DND-41 (cell line): ENCODE measurements around the gene COA7.

ENCODE experiments used
- ATAC-seq: fragments of 200-7000 bp; cut with Tn5 transposase; 3 replicates; pipeline ENCODE4 v1.9.1; 2021; ENCODE audit warnings: low read depth; ENCODE audit not compliant: insufficient read depth
- DNase-seq: peaks from one replicate; pipeline ENCODE4 v3.0.0-alpha.2; 2020
- H2AFZ ChIP-seq: 2 replicates; pipeline ENCODE4 v1.6.0; 2012; ENCODE audit warnings: low read depth, low read length
- H3K27ac ChIP-seq: 2 replicates; pipeline ENCODE4 v1.5.1; 2012; ENCODE audit warnings: low read length, inconsistent platforms
- H3K27me3 ChIP-seq: fragments of 200-600 bp; sonication (generic); 2 replicates; pipeline ENCODE4 v1.6.0; 2012; ENCODE audit warnings: low read length, mild to moderate bottlenecking, inconsistent platforms; ENCODE audit not compliant: insufficient read depth, poor library complexity
- H3K36me3 ChIP-seq: 2 replicates; pipeline ENCODE4 v1.5.1; 2012; ENCODE audit warnings: low read length, inconsistent platforms; ENCODE audit not compliant: insufficient read depth
- H3K4me1 ChIP-seq: 2 replicates; pipeline ENCODE4 v1.5.1; 2012; ENCODE audit warnings: mild to moderate bottlenecking, low read length; ENCODE audit not compliant: insufficient read depth
- H3K4me2 ChIP-seq: 2 replicates; pipeline ENCODE4 v1.6.0; 2012; ENCODE audit warnings: mild to moderate bottlenecking, moderate library complexity, low read length, inconsistent platforms; ENCODE audit not compliant: insufficient read depth
- H3K4me3 ChIP-seq, 2 experiments: fragments of 200-600 bp in 1 of 2; shearing (Covaris generic) in 1 of 2; 2 replicates each; pipeline ENCODE4 v1.5.1; 2012 to 2016; ENCODE audit warnings: inconsistent platforms in 2 of 2, low read length in 2 of 2, mild to moderate bottlenecking in 2 of 2, low read depth in 1 of 2, moderate library complexity in 1 of 2
- H3K79me2 ChIP-seq: 2 replicates; pipeline ENCODE4 v1.6.0; 2012; ENCODE audit warnings: low read length, inconsistent platforms; ENCODE audit not compliant: insufficient read depth
- H3K9ac ChIP-seq: 2 replicates; pipeline ENCODE4 v1.6.0; 2012; ENCODE audit warnings: low read depth, mild to moderate bottlenecking, inconsistent platforms, low read length, moderate library complexity
- H3K9me3 ChIP-seq: 2 replicates; pipeline ENCODE4 v1.5.1; 2012; ENCODE audit warnings: low read length, moderate library complexity, mild to moderate bottlenecking, inconsistent platforms; ENCODE audit not compliant: insufficient read depth, severe bottlenecking
- H4K20me1 ChIP-seq: 2 replicates; pipeline ENCODE4 v1.6.0; 2012; ENCODE audit warnings: low read length; ENCODE audit not compliant: insufficient read depth
- EZH2 ChIP-seq: IDR thresholded peaks from 3 replicates; pipeline ENCODE4 v1.6.1; 2012; ENCODE audit warnings: borderline replicate concordance, low read depth, mild to moderate bottlenecking, moderate library complexity, low read length, inconsistent platforms; ENCODE audit not compliant: severe bottlenecking
- TF ChIP-seq, protein P1 (sequence below): IDR thresholded peaks from 2 replicates; pipeline ENCODE4 v1.5.1; 2012; ENCODE audit warnings: borderline replicate concordance, low read length, moderate library complexity, mild to moderate bottlenecking; ENCODE audit not compliant: poor library complexity, severe bottlenecking; ENCODE audit errors: extremely low read depth

Gene COA7

GRCh38 chr1:52677076-52677806, 20.9 kb downstream of the COA7 start:
- Histone ChIP-seq H3K27ac (no peak overlapping the region), H3K4me3 (no peak overlapping the region), H2AFZ (no peak overlapping the region), H3K79me2 (no peaks in the 10 kb centered on the region), H3K4me1 (peaks cover 13% of the 10 kb centered on the region), H4K20me1 (no peaks in the 10 kb centered on the region), H3K4me2 (no peak overlapping the region), H3K9ac (no peak overlapping the region), H3K36me3 (no peaks in the 10 kb centered on the region), H3K9me3 (no peaks in the 10 kb centered on the region), H3K27me3 (no peaks in the 10 kb centered on the region)
- ATAC-seq, result no peak
- DNase-seq, result no peak
- TF ChIP-seq EZH2, result no peak
- TF ChIP-seq, protein P1, sequence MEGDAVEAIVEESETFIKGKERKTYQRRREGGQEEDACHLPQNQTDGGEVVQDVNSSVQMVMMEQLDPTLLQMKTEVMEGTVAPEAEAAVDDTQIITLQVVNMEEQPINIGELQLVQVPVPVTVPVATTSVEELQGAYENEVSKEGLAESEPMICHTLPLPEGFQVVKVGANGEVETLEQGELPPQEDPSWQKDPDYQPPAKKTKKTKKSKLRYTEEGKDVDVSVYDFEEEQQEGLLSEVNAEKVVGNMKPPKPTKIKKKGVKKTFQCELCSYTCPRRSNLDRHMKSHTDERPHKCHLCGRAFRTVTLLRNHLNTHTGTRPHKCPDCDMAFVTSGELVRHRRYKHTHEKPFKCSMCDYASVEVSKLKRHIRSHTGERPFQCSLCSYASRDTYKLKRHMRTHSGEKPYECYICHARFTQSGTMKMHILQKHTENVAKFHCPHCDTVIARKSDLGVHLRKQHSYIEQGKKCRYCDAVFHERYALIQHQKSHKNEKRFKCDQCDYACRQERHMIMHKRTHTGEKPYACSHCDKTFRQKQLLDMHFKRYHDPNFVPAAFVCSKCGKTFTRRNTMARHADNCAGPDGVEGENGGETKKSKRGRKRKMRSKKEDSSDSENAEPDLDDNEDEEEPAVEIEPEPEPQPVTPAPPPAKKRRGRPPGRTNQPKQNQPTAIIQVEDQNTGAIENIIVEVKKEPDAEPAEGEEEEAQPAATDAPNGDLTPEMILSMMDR, result no peak

DNA sequence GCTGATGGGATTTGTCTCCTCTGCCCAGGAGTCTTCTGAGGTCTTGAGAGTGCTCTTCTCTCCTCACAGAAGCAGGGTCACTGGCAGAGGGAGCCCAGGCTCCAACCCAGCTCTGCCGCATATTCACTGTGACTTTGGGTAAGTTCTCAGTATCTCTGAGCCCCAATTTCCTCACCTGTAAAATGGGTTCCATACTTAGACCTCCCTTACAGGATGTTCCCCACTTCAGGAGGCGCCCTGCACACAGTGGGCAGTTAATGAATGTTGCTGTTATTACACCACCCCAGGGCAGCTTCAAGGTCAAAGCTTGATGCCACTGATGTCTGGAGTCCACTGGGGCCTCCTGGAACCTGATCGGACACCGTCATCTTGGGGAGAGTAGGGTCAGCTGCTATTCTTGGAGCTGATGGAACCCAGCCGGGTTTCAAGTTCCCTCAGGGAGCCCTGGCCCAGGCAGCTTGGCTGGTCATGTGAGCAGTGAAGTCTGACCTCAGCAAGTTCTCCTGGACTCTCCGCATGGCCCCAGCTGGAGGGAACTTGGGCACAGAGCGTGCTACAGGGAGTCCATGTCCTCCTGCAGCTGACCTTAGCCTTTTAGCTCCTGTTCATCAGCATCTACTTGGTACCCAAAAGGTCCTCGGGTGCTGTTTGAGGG, 21.8 kb downstream of the COA7 start:
- H3K27me3 ChIP-seq, result no peaks in the 10 kb centered on the region
- no peaks in the 10 kb centered on the region for H3K9me3 ChIP-seq
- no peaks in the 10 kb centered on the region for H4K20me1 ChIP-seq
- H3K79me2 ChIP-seq, result no peaks in the 10 kb centered on the region
- no peak overlapping the region for H2AFZ ChIP-seq
- H3K4me1 ChIP-seq, result peaks cover 13% of the 10 kb centered on the region
- no peak overlapping the region for H3K4me2 ChIP-seq
- no peak overlapping the region for H3K9ac ChIP-seq
- H3K4me3 ChIP-seq, result no peak overlapping the region
- ATAC-seq, result no peak
- H3K27ac ChIP-seq, result no peak overlapping the region
- TF ChIP-seq, protein P1, result no peak
- TF ChIP-seq EZH2, result no peak
- no peaks in the 10 kb centered on the region for H3K36me3 ChIP-seq
- DNase-seq, result no peak

GRCh38 chr1:52674497-52675384, 23.4 kb downstream of the COA7 start:
- Histone ChIP-seq H3K79me2 (no peaks in the 10 kb centered on the region), H3K36me3 (no peaks in the 10 kb centered on the region), H3K4me3 (no peak overlapping the region), H3K27me3 (no peaks in the 10 kb centered on the region), H3K9me3 (no peaks in the 10 kb centered on the region), H3K4me2 (no peak overlapping the region), H4K20me1 (no peaks in the 10 kb centered on the region), H3K27ac (peak overlapping the region; percentile 25; the same call in 1 of the 2 replicates), H2AFZ (peak overlapping the region; percentile 21), H3K4me1 (peaks cover 13% of the 10 kb centered on the region), H3K9ac (no peak overlapping the region)
- DNase-seq (peak; percentile 39), ATAC-seq (peak; percentile 89)
- TF ChIP-seq, protein P1, result no peak
- no peak for TF ChIP-seq EZH2
